Left renal pelvis (tissue), 4 donors: Measurements from ENCODE around the gene CREBL2. TPM values are rescaled to one million over a fixed set of nuclear protein-coding genes. Genes with fewer than 3 reads are reported as not detected.
"Not testable (repeated sequence)": the region's sequence is repeated elsewhere in the genome, so short reads cannot be mapped to it uniquely, and the experiment has no call there.

ENCODE experiments used
- DNase-seq, 4 donors: peaks; one replicate each; pipeline ENCODE4 v3.0.0-alpha.2; 2013; ENCODE audit warnings: low read depth in 4 of 4, low spot score in 3 of 4
- polyA plus RNA-seq, 4 donors: library from polyadenylated mRNA; unstranded; fragments of 120-200 nt; gene quantifications; one replicate each; pipeline ENCODE4 v1.2.1, GENCODE V29; 2013; ENCODE audit not compliant: insufficient read length in 4 of 4

CREBL2 gene
- polyA plus RNA-seq, 4 donors = 26.5 to 39.2 (median 35.4) TPM

DNA sequence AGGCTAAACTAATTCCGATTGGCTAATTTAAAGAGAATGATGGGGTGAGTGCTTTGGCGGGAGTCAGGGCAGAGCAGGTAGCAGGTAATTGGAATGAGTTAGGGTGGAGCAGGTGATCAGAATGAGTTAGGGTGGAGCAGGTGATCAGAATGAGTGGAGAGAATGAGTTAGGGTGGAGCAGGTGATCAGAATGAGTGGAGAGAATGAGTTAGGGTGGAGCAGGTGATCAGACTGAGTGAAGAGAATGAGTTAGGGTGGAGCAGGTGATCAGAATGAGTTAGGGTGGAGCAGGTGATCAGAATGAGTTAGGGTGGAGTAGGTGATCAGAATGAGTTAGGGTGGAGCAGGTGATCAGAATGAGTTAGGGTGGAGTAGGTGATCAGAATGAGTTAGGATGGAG, 15.7 kb upstream of the CREBL2 start:
- not testable (repeated sequence) for DNase-seq

- not testable (repeated sequence) for DNase-seq
These were observed 15.1 kb upstream of the CREBL2 start for GRCh38 chr12:12596598-12596997.

DNA sequence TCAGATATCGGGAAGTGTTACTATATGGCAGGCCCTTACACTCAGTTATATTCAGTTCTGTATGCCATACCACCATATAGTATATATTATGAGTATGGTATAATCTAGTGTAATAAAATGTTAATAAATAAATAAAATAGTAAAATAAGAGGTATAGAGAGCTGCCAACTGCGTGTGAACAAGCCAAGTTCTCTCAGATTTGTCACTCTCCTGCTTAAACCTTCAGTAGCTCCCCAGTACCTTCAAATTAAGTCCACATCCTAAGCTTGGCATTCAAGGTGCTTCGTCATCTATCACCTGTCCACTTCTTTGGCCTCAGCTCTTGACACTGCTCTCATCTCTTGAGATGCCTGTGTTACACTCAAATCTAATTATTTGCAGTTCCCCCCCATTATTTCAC, 12.8 kb upstream of the CREBL2 start:
- no peak for DNase-seq

- no peak for DNase-seq
These were observed 11.7 kb upstream of the CREBL2 start for GRCh38 chr12:12599750-12600643.

GRCh38 chr12:12600659-12601058, 11.0 kb upstream of the CREBL2 start:
- DNase-seq = no peak

- DNase-seq = no peak
These were observed 6.9 kb upstream of the CREBL2 start for GRCh38 chr12:12604740-12605139.

DNA sequence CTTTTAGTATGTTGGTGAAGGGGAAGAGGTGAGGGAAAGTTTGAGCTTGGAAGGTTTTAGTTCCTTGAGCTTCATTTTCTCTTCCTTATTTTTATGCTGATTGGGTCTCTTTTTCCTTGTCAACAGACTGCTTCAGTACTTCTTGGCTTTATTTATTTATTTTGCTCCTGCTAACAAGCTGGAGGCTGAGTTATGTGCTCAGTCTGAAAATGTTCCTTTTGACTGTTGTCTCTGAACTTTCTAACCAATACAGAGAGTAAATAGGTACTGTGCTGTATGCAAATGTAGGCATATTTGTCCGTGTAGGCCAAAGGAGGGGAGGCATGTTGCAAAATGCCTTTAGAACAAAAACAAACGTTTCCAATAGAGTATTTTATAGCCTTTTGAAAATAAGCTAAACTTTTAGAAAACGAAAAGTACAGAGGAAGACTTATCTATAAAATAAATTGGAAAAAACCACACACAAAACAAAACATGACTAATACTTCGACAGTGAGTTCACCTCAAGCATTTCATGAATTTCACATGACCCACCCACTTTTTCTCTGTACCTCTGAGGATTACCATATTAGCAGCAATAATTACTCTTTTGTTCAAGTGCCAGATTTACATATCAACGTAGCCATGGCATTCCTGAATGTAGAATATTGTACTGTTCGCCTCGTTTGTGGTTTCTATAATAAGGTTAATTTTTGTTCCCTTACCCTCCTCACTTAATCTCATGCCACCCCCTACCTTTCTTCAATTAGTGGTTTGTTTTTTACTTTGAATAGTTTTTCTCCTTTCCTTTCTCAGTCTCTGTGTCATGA, 4.7 kb upstream of the CREBL2 start:
- no peak for DNase-seq

DNA sequence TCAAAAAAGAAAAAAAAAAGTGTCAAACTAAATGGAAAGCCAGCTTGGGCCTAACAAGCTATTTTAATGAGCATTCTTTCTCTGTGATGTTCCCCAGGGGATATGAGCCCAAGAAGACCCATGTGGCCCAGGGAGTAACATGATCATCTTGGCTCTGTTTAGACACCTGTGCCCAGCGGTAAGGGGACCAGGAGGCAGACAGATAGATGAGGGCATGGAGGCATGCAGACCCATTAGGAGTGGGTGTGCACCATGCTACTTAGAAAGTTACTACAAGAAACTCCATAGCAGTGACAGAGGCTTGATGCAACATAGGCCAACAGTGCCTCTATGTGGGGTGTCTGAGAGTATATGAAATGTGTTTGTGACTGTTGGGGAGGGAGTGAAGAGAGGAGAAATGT, 3.1 kb upstream of the CREBL2 start:
- no peak for DNase-seq

- no peak for DNase-seq
These were observed 2.0 kb upstream of the CREBL2 start for GRCh38 chr12:12609692-12610091.

DNA sequence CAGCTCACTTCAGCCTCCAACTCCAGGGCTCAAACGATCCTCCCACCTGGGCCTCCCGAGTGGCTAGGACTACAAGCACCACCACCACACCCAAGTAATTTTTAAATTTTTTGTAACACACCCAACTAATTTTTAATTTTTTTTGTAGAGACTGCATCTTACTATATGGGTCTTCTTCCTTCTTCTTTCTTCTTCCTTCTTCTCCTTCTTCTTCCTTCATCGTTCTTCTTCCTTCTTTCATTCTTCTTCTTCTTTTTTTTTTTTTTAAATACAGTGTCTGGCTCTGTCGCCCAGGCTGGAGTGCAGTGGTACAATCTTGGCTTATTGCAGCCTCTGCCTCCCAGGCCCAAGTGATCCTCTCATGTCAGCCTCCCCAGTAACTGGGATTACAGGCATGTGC, 965 bp upstream of the CREBL2 start:
- DNase-seq = no peak

GRCh38 chr12:12612358-12612757, 682 bp downstream of the CREBL2 start:
- peak in 3 of 4 donors; percentile 18 to 24 (median 22) for DNase-seq

DNA sequence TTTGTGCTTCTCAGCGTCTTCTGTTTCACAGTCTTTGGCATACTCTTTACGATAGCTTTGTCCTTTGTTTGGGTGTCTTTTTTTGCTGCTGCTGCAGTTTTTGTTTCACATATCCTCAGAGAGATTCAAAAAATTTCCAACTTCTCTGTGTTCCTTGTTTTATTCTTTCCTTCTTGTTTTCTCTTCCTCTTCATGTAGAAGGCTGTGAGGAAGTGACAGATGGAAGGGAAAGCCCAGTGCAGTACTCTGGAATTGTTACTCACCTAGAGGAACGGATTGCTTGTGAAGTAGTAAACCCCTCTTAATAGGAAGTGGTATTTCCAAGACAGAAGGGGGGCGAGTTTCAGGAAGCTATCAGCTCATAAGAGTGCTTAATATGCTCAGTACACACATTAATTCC, 1.7 kb downstream of the CREBL2 start:
- no peak for DNase-seq

GRCh38 chr12:12614342-12614741, 2.7 kb downstream of the CREBL2 start:
- DNase-seq = no peak

GRCh38 chr12:12616512-12617310, 5.0 kb downstream of the CREBL2 start:
- no peak for DNase-seq

DNA sequence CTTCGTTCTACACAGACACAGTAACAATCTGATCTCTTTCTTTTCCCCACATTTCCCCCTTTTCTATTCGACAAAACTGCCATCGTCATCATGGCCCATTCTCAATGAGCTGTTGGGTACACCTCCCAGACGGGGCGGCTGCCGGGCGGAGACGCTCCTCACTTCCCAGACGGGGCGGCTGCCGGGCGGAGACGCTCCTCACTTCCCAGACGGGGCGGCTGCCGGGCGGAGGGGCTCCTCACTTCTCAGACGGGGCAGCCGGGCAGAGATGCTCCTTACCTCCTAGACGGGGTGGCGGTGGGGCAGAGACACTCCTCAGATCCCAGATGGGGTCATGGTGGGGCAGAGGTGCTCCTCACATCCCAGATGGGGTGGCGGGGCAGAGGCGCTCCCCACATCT, 6.4 kb downstream of the CREBL2 start:
- DNase-seq = not testable (repeated sequence)

DNA sequence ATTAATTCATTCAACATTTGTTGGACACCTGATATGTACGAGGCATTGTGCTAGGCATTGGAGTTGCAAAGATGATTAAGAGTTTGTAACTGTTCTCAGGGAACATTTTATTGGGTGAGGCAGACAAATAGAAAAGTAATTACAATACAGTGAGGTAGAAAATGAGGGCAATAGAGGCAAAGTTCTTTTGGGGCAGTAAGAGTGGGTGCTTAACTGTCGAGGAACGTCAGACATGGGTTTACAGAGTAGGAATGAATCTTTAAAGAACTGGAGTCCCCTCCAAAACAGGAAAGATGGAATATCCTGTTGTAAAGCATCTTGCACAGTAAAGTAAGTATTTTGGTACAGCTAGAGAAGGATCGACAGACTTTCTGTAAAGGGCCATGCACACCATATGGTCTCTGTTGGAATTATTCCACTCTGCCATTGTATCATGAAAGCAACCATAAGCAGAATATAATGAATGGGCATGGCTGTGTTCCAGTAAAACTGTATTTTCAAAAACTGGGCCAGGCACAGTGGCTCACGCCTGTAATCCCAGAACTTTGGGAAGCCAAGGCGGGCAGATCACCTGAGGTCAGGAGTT, 9.1 kb downstream of the CREBL2 start:
- no peak for DNase-seq

GRCh38 chr12:12622418-12622817, 10.7 kb downstream of the CREBL2 start:
- DNase-seq = no peak

- DNase-seq = no peak
These were observed 12.9 kb downstream of the CREBL2 start for GRCh38 chr12:12624498-12624992.

GRCh38 chr12:12626471-12626870, 14.8 kb downstream of the CREBL2 start:
- DNase-seq = no peak

DNA sequence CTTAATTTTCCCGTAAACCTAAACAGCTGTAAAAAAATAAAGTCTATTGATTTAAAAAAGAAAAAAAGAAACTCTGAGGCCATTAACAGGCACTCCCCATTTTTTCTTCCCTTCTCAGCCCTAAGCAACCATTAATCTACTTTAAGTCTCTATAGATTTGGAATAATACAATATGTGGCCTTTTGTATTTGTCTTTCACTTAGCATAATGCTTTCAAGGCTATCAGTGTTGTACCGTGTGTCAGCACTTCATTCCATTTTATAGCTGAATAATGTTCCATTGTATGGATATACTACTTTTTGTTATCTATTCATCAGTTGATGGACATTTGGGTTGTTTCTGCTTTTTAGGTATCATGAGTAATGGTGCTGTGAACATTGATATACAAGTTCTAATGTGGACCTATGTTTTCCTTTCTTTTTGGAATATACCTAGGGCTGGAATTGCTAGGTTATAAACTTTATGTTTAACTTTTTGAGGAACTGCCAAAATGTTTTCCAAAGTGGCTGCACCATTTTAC, 15.7 kb downstream of the CREBL2 start:
- no peak for DNase-seq
